GM12865 (cell line): ENCODE data around the gene LRIG2.

Experiments
- DNase-seq: peaks from one replicate; pipeline ENCODE4 v3.0.0; 2010; ENCODE audit warnings: low read depth
- H3K4me3 ChIP-seq: 2 replicates; pipeline ENCODE4 v1.5.1; 2011; ENCODE audit warnings: mild to moderate bottlenecking, low read depth, low read length, control low read depth
- CTCF ChIP-seq: IDR thresholded peaks from 2 replicates; pipeline ENCODE4 v1.5.1; 2011; ENCODE audit warnings: low read length, control low read depth, low read depth, inconsistent platforms; ENCODE audit not compliant: insufficient read depth; ENCODE audit errors: missing control alignments

The LRIG2 gene

GRCh38 chr1:113128116-113128515 lies 55.1 kb downstream of the LRIG2 start:
- H3K4me3 ChIP-seq: no peak overlapping the region
- DNase-seq: no peak
- no peak for TF ChIP-seq CTCF

- TF ChIP-seq CTCF: no peak
- no peak for DNase-seq
- no peak overlapping the region for H3K4me3 ChIP-seq
These were observed 56.7 kb downstream of the LRIG2 start for GRCh38 chr1:113129529-113130185.

DNA sequence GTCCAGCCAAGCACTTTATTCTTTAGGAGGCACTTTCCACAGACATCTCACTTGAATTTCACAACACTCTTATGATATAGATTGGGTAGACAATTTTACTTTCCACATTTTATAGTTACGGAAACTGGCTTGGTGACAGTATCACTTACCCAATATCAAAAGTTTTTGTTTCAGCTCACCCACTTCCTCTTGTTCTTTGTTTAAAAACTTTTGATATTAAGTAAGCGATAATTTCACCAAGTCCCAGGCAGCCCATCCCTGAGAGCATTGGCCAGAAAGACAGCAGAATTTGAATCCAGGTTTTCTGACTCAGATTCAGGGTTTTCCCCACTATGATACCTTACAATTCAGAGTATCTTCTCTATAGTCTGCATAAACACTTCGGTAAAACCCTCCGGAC lies 60.0 kb downstream of the LRIG2 start:
- peak; percentile 21 for DNase-seq
- H3K4me3 ChIP-seq: no peak overlapping the region
- no peak for TF ChIP-seq CTCF

GRCh38 chr1:113133759-113134158 lies 60.8 kb downstream of the LRIG2 start:
- no peak overlapping the region for H3K4me3 ChIP-seq
- DNase-seq: no peak
- TF ChIP-seq CTCF: no peak

- no peak for DNase-seq
- TF ChIP-seq CTCF: no peak
- no peak overlapping the region for H3K4me3 ChIP-seq
These were observed 62.5 kb downstream of the LRIG2 start for GRCh38 chr1:113135460-113135859.

DNA sequence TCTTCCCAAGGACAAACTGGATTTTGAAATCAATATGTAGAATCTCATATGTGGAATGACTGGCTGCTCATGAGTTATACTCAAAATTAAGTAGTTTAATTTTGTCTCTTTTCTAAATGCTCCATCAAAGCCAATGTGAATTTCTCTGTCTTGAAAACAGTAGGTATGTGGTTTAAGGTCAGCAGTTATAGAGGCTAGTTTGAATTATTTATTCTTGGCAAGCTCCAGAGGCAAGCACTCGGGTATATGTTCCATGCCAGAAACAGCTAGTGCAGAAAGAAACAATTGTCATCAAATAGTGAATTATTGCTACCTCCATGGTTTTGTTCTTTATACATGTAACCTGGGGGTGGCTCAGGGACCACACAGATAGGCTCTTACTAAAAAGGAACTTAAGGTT lies 63.5 kb downstream of the LRIG2 start:
- no peak for DNase-seq
- no peak for TF ChIP-seq CTCF
- H3K4me3 ChIP-seq: no peak overlapping the region

DNA sequence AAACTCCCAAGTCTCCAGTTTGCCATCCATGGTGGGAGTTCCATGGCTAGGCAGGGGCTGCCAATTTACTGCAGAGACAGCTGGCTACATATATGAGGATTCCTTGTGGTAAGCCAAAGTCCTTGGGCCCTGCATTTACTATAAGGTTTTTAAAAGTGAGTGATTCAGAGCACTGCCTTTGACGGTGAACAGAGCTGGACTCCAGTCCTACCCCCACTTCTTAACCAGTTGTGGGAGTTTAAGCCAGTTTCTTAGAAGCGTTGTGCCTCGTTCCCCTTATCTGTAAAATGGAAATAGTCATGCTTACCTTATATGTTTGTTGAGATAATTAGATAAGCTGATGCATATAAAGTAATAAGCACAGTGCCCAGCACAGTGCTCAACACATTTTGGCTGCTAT lies 64.6 kb downstream of the LRIG2 start:
- DNase-seq: no peak
- no peak overlapping the region for H3K4me3 ChIP-seq
- TF ChIP-seq CTCF: no peak
